Naive thymus-derived CD4-positive, alpha-beta T cell (primary cell): ENCODE measurements around the gene ITGAD. TPM values are rescaled to one million over a fixed set of nuclear protein-coding genes. Genes with fewer than 3 reads are reported as not detected.

Experiments used
- ATAC-seq: fragments of 150-1000 bp; cut with Tn5 transposase; 2 replicates; pipeline ENCODE4 v1.10.0; 2021; ENCODE audit warnings: mild to moderate bottlenecking, moderate library complexity
- CTCF ChIA-PET: fragments of 350-600 bp; sonication (Branson Sonifier 250); formaldehyde crosslinking; loops from one replicate; lab custom pipeline; 2021; ENCODE audit warnings: antibody characterized with exemption; lab: Charles Lee
- POLR2A ChIA-PET: fragments of 350-600 bp; sonication (Branson Sonifier 250); formaldehyde crosslinking; loops from one replicate; lab custom pipeline; 2021; ENCODE audit warnings: antibody characterized with exemption, inconsistent platforms; lab: Charles Lee
- DNase-seq, 9 donors: peaks; one replicate each; pipeline versions ENCODE4 v3.0.0 to v3.0.0-alpha.2; 2020 to 2022; ENCODE audit warnings: mixed read lengths in 1 of 9
- H3K27ac ChIP-seq: one replicate; pipeline ENCODE4 v1.7.0; 2013; ENCODE audit warnings: mild to moderate bottlenecking, low read depth, low read length, moderate library complexity
- H3K27me3 ChIP-seq, 2 donors: one replicate each; pipeline ENCODE4 v1.7.0; 2013; ENCODE audit warnings: low read length in 2 of 2, mild to moderate bottlenecking in 2 of 2, moderate library complexity in 2 of 2; ENCODE audit not compliant: control insufficient read depth in 2 of 2, insufficient read depth in 2 of 2
- H3K36me3 ChIP-seq, 3 experiments: 1 replicate in 2 of 3; 2 replicates in 1 of 3; pipeline ENCODE4 v1.7.0; 2013; ENCODE audit warnings: low read length in 3 of 3, mild to moderate bottlenecking in 3 of 3, moderate library complexity in 1 of 3; ENCODE audit not compliant: insufficient read depth in 3 of 3, control insufficient read depth in 2 of 3
- H3K4me1 ChIP-seq, 2 donors: one replicate each; pipeline ENCODE4 v1.7.0; 2013; ENCODE audit warnings: low read length in 2 of 2, mild to moderate bottlenecking in 2 of 2, moderate library complexity in 1 of 2; ENCODE audit not compliant: control insufficient read depth in 2 of 2, insufficient read depth in 2 of 2
- H3K4me3 ChIP-seq: 2 replicates; pipeline ENCODE4 v1.7.0; 2013; ENCODE audit warnings: mild to moderate bottlenecking, low read length
- H3K9me3 ChIP-seq, 3 experiments: 1 replicate in 2 of 3; 2 replicates in 1 of 3; pipeline ENCODE4 v1.7.0; 2013; ENCODE audit warnings: low read length in 3 of 3; ENCODE audit not compliant: control insufficient read depth in 2 of 3
- H3K27ac Mint-ChIP-seq, 9 donors: one replicate each; pipeline ENCODE4 v1.8.0; 2020 to 2022; ENCODE audit warnings: mixed read lengths in 9 of 9, mild to moderate bottlenecking in 8 of 9, moderate library complexity in 5 of 9, inconsistent platforms in 2 of 9
- H3K27me3 Mint-ChIP-seq, 5 donors: one replicate each; pipeline ENCODE4 v1.8.0; 2021 to 2022; ENCODE audit warnings: mixed read lengths in 5 of 5, mild to moderate bottlenecking in 1 of 5
- H3K36me3 Mint-ChIP-seq, 5 donors: one replicate each; pipeline ENCODE4 v1.8.0; 2020 to 2022; ENCODE audit warnings: mixed read lengths in 5 of 5, mild to moderate bottlenecking in 3 of 5, inconsistent platforms in 1 of 5
- H3K4me1 Mint-ChIP-seq, 7 donors: one replicate each; pipeline ENCODE4 v1.8.0; 2020 to 2022; ENCODE audit warnings: mixed read lengths in 7 of 7, mild to moderate bottlenecking in 3 of 7, inconsistent platforms in 1 of 7
- H3K4me3 Mint-ChIP-seq, 10 donors: one replicate each; pipeline ENCODE4 v1.8.0; 2020 to 2022; ENCODE audit warnings: mild to moderate bottlenecking in 10 of 10, mixed read lengths in 10 of 10, moderate library complexity in 6 of 10, inconsistent platforms in 2 of 10
- H3K9me3 Mint-ChIP-seq, 11 donors: one replicate each; pipeline ENCODE4 v1.8.0; 2020 to 2022; ENCODE audit warnings: mixed read lengths in 11 of 11, mild to moderate bottlenecking in 4 of 11, inconsistent platforms in 1 of 11, moderate library complexity in 1 of 11
- intact Hi-C, 2 donors: fragments of 100-400 bp; cut with micrococcal nuclease; formaldehyde crosslinking; loops; one replicate each; pipeline ENCODE4 v1.15.1; 2023
- polyA plus RNA-seq, 2 donors: library from polyadenylated mRNA; unstranded; fragments of 300-500 nt; fragmentation: Illumina TruSeq; gene quantifications; one replicate each; pipeline ENCODE4 v1.2.3, GENCODE V29; 2021
- total RNA-seq, 6 experiments: library from RNA in 5 of 6; stranded (reverse) in 5 of 6; gene quantifications; 1 replicate in 5 of 6; 2 replicates in 1 of 6; pipeline ENCODE4 v1.2.3 and lab custom pipeline; 2021 to 2026

Gene ITGAD
- total and polyA plus RNA-seq, 7 experiments from 2014 or later = 0.24 to 1.3 TPM; not detected in 5

DNA sequence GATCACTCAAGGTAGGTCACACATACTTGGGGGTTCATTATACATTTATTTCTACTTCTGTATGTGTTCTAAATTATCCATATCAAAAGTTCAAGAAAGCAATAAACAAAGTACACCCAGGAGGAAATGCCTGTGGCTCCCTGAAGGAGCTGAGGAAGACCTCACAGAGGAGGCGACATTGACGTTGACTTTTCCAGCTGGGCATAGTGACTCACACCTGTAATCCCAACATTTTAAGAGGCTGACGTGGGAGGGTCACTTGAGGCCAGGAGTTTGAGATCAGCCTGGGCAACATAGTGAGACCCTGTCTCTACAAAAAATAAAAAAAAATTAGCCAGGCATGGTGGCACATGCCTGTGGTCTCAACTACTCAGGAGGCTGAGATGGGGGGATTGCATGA is 16.3 kb downstream of the ITGAD start:
- H3K36me3 Mint-ChIP-seq = no peaks in the 10 kb centered on the region
- DNase-seq (no peak), ATAC-seq (no peak)
- POLR2A ChIA-PET = no interaction called here
- H3K9me3 Mint-ChIP-seq = no peaks in the 10 kb centered on the region
- Histone ChIP-seq H3K4me3 (no peak overlapping the region), H3K27me3 (no peaks in the 10 kb centered on the region), H3K27ac (no peak overlapping the region), H3K4me1 (peaks cover 0 to 7% of the 10 kb centered on the region in 2 donors), H3K9me3 (no peaks in the 10 kb centered on the region), H3K36me3 (no peaks in the 10 kb centered on the region)
- H3K27ac Mint-ChIP-seq = peak overlapping the region in 1 of 9 donors; percentile 65
- intact Hi-C loops = no loop called here
- CTCF ChIA-PET = interaction anchor here (0.7 kb wide), 1 partner anchor 209 kb away, joined by 3 read pairs; no protein-coding TSS in a partner anchor
- H3K27me3 Mint-ChIP-seq = peaks cover 0 to 19% (median 0%) of the 10 kb centered on the region in 5 donors
- H3K4me1 Mint-ChIP-seq = peaks cover 0 to 11% (median 0%) of the 10 kb centered on the region in 7 donors
- H3K4me3 Mint-ChIP-seq = no peak overlapping the region

DNA sequence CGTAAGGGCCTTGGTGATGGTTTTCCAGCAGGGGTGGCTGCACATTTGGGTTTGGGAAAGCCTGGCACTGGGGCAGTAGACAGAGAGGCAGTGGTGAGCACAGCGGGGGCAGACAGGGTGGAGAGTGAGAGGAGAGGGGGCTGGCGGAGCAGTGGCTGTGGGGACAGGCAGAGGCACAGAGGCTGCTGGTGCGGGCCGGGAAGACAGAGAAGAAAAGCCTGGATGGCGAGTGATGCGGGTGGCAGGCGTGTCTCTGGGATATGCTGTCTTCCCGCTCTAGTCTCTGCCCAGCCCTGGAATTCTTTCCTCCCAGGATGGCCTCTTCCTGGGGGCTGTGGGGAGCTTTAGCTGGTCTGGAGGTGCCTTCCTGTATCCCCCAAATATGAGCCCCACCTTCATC is 16.9 kb downstream of the ITGAD start:
- no peak overlapping the region for H3K4me3 ChIP-seq
- DNase-seq (no peak), ATAC-seq (no peak)
- H3K9me3 ChIP-seq = no peaks in the 10 kb centered on the region
- no peak overlapping the region for H3K27ac ChIP-seq
- ChIA-PET CTCF (interaction anchor here (0.7 kb wide), 1 partner anchor 210 kb away, joined by 3 read pairs; no protein-coding TSS in a partner anchor), POLR2A (no interaction called here)
- H3K36me3 ChIP-seq = no peaks in the 10 kb centered on the region
- H3K27me3 ChIP-seq = no peaks in the 10 kb centered on the region
- Mint-ChIP-seq H3K27ac (no peak overlapping the region), H3K4me1 (peaks cover 0 to 12% (median 0%) of the 10 kb centered on the region in 7 donors), H3K9me3 (no peaks in the 10 kb centered on the region), H3K36me3 (no peaks in the 10 kb centered on the region), H3K27me3 (peaks cover 0 to 20% (median 0%) of the 10 kb centered on the region in 5 donors), H3K4me3 (no peak overlapping the region)
- intact Hi-C loops = no loop called here
- H3K4me1 ChIP-seq = peaks cover 0 to 14% of the 10 kb centered on the region in 2 donors

DNA sequence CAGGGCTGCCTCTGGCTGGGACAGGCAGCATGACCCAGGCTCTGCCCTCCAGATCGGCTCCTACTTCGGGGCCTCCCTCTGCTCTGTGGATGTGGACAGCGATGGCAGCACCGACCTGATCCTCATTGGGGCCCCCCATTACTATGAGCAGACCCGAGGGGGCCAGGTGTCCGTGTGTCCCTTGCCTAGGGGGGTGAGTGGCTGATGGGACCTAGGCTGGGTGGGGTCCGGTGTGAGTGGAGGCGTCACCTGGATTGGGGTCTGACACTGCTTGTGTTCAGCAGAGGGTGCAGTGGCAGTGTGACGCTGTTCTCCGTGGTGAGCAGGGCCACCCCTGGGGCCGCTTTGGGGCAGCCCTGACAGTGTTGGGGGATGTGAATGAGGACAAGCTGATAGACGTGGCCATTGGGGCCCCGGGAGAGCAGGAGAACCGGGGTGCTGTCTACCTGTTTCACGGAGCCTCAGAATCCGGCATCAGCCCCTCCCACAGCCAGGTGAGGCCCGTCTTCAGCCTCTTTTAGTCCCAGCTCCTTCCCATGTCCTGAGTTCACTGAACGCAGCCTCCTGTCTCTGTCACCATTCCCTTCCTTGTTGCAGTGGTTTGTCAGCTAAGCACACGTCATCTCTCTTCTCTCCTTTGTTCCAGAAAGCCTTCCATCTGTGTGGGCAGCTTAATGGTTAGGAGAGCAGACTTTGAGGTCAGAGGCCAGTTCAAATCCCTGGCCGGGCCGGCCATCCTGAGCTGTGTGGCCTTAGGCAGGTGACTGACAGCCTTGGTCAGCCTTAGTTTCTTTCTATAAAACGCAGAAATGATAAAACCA is 18.1 kb downstream of the ITGAD start:
- Histone ChIP-seq H3K27ac (no peak overlapping the region), H3K9me3 (no peaks in the 10 kb centered on the region), H3K4me3 (no peak overlapping the region), H3K27me3 (no peaks in the 10 kb centered on the region), H3K4me1 (peaks cover 0 to 16% of the 10 kb centered on the region in 2 donors), H3K36me3 (no peaks in the 10 kb centered on the region)
- H3K4me3 Mint-ChIP-seq = no peak overlapping the region
- H3K27me3 Mint-ChIP-seq = peaks cover 0 to 23% (median 0%) of the 10 kb centered on the region in 5 donors
- no peaks in the 10 kb centered on the region for H3K36me3 Mint-ChIP-seq
- peaks cover 0 to 16% (median 0%) of the 10 kb centered on the region in 7 donors for H3K4me1 Mint-ChIP-seq
- H3K9me3 Mint-ChIP-seq = no peaks in the 10 kb centered on the region
- no peak overlapping the region for H3K27ac Mint-ChIP-seq
- ChIA-PET CTCF (no interaction called here), POLR2A (no interaction called here)
- DNase-seq = no peak
- ATAC-seq = no peak
- intact Hi-C loops = no loop called here

DNA sequence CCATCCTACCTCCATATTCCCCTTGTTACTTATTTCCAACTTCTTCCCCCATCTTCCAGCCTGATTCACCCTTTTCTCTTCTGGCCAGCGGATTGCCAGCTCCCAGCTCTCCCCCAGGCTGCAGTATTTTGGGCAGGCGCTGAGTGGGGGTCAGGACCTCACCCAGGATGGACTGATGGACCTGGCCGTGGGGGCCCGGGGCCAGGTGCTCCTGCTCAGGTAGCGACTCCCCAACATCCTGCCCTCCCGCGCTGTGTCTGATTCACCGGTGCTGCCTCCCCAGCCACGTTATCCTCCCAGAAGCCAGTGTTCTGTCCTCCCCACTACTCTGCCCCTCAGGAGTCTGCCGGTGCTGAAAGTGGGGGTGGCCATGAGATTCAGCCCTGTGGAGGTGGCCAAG is 19.6 kb downstream of the ITGAD start:
- H3K36me3 ChIP-seq = no peaks in the 10 kb centered on the region
- Mint-ChIP-seq H3K4me3 (no peak overlapping the region), H3K9me3 (peaks cover 0 to 3% (median 0%) of the 10 kb centered on the region in 11 donors), H3K27ac (no peak overlapping the region), H3K27me3 (peaks cover 0 to 20% (median 0%) of the 10 kb centered on the region in 5 donors), H3K36me3 (no peaks in the 10 kb centered on the region), H3K4me1 (peaks cover 0 to 23% (median 6%) of the 10 kb centered on the region in 7 donors)
- intact Hi-C loops = no loop called here
- peaks cover 0 to 20% of the 10 kb centered on the region in 2 donors for H3K4me1 ChIP-seq
- H3K27ac ChIP-seq = no peak overlapping the region
- CTCF ChIA-PET = no interaction called here
- ATAC-seq = no peak
- no peak overlapping the region for H3K4me3 ChIP-seq
- no peaks in the 10 kb centered on the region for H3K27me3 ChIP-seq
- H3K9me3 ChIP-seq = no peaks in the 10 kb centered on the region
- DNase-seq = no peak
- POLR2A ChIA-PET = no interaction called here

DNA sequence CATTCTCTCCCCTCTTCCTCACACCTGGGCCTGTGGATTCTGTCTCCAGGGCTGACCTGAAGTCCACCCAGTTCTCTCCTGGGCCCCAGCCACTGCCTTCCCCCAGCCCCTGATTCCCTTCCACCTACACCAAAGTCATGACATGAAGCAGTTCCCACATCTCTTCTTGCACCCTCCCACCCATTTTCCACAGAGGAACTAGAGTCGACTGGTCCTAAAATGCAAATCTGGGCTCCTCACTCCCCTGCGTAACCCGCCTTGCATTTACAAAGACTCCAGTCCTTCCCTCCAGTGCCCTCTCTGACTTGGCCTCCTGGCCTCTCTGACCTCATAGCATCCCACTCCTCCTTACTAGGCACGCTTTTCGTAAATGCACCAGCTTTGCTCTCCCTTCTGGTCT is 20.2 kb downstream of the ITGAD start:
- ATAC-seq (no peak), DNase-seq (no peak)
- no peaks in the 10 kb centered on the region for H3K36me3 ChIP-seq
- Mint-ChIP-seq H3K36me3 (peaks cover 0 to 5% (median 0%) of the 10 kb centered on the region in 5 donors), H3K27me3 (peaks cover 0 to 25% (median 0%) of the 10 kb centered on the region in 5 donors), H3K27ac (peak overlapping the region in 1 of 9 donors; percentile 14), H3K4me3 (no peak overlapping the region), H3K4me1 (peaks cover 0 to 26% (median 6%) of the 10 kb centered on the region in 7 donors), H3K9me3 (peaks cover 0 to 5% (median 2%) of the 10 kb centered on the region in 11 donors)
- no peaks in the 10 kb centered on the region for H3K9me3 ChIP-seq
- H3K4me1 ChIP-seq = peaks cover 0 to 22% of the 10 kb centered on the region in 2 donors
- no peak overlapping the region for H3K4me3 ChIP-seq
- CTCF ChIA-PET = no interaction called here
- POLR2A ChIA-PET = no interaction called here
- no peaks in the 10 kb centered on the region for H3K27me3 ChIP-seq
- H3K27ac ChIP-seq = no peak overlapping the region
- intact Hi-C loops = no loop called here

DNA sequence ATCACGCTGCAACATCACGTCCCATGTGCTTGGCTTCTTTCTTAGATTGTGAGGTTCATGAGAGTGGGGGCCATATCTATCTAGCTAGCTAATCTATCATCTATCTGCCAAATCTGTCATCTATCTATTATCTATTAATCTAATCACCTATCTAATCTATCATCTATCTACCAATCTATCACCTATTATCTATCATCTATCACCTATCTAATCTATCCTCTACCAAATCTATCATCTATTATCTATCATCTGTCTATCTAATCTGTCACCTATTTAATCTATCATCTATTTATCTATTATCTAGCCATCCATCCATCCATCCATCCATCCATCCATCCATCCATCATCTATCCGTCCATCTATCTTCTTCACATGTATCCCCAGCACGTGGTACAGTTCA is 20.8 kb downstream of the ITGAD start:
- no peak for DNase-seq
- no peak overlapping the region for H3K27ac ChIP-seq
- no peaks in the 10 kb centered on the region for H3K27me3 ChIP-seq
- Mint-ChIP-seq H3K27ac (no peak overlapping the region), H3K36me3 (peaks cover 0 to 6% (median 0%) of the 10 kb centered on the region in 5 donors), H3K27me3 (peaks cover 0 to 25% (median 0%) of the 10 kb centered on the region in 5 donors), H3K4me3 (no peak overlapping the region), H3K9me3 (peaks cover 0 to 5% (median 2%) of the 10 kb centered on the region in 11 donors), H3K4me1 (peaks cover 0 to 29% (median 6%) of the 10 kb centered on the region in 7 donors)
- ChIA-PET POLR2A (no interaction called here), CTCF (no interaction called here)
- H3K9me3 ChIP-seq = no peaks in the 10 kb centered on the region
- H3K36me3 ChIP-seq = no peaks in the 10 kb centered on the region
- intact Hi-C loops = no loop called here
- ATAC-seq = no peak
- no peak overlapping the region for H3K4me3 ChIP-seq
- peaks cover 0 to 24% of the 10 kb centered on the region in 2 donors for H3K4me1 ChIP-seq
